Measurements from ENCODE around the gene SLC22A3. TPM values are rescaled to one million over a fixed set of nuclear protein-coding genes. Genes with fewer than 3 reads are reported as not detected.

SLC22A3 gene
- total and polyA plus RNA-seq, 11 donors = 0.45 to 3.0 (median 0.75) TPM

DNA sequence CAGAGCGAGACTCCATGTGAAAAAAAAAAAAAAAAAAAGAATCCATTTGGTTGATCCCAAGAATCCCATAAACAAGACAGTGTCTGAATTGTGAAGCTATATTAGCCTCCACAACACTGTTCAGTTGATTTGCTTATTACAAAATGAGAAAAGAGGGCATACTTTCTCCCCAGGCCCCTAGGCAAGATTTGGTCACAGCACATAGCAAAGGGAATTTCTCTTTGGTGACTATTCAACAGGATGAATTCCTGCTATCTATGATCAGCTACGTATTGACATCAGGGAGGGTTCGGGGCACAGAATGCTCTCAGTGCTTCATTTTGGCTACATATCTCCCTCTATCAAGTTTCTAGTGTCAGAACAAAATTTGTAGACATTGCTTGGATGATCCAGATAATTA, 20.2 kb upstream of the SLC22A3 start:
- H3K4me1 ChIP-seq = no peaks in the 10 kb centered on the region
- H3K9me3 ChIP-seq = no peaks in the 10 kb centered on the region
- H3K36me3 ChIP-seq = no peaks in the 10 kb centered on the region
- intact Hi-C loops (cut with DNase I) = no loop called here
- no peak overlapping the region for H3K27ac ChIP-seq
- H3K27me3 ChIP-seq = peaks cover 0 to 5% (median 0%) of the 10 kb centered on the region in 9 donors
- 85 to 95% (median 91%) methylated on average over 3 of the region's 3 CpGs for WGBS, 4 donors
- H3K4me3 ChIP-seq = no peak overlapping the region
- ATAC-seq (no peak), DNase-seq (no peak)
- TF ChIP-seq POLR2A (IDR thresholded peaks at IDR 0.05) = no peak
- TF ChIP-seq, protein P1, sequence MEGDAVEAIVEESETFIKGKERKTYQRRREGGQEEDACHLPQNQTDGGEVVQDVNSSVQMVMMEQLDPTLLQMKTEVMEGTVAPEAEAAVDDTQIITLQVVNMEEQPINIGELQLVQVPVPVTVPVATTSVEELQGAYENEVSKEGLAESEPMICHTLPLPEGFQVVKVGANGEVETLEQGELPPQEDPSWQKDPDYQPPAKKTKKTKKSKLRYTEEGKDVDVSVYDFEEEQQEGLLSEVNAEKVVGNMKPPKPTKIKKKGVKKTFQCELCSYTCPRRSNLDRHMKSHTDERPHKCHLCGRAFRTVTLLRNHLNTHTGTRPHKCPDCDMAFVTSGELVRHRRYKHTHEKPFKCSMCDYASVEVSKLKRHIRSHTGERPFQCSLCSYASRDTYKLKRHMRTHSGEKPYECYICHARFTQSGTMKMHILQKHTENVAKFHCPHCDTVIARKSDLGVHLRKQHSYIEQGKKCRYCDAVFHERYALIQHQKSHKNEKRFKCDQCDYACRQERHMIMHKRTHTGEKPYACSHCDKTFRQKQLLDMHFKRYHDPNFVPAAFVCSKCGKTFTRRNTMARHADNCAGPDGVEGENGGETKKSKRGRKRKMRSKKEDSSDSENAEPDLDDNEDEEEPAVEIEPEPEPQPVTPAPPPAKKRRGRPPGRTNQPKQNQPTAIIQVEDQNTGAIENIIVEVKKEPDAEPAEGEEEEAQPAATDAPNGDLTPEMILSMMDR (IDR thresholded peaks at IDR 0.05) = no peak

DNA sequence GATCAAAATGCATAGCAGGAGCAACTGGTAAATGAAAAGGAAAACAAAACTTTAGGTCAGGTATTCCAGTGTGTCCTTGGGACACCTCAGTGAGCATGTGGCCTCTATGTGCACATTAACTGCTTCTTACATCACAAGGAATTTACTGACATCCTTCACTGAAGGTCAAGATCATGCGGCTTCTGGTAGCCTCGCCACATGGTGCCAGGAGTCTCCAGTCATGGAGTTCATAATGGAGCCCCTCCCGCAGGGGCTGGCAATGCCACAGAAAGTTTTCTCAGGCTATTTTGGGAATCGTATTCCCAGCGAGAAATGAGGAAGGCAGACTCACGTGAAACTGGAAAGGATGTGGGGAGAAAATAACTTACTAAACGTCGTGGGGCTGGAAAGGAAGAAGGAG, 19.7 kb upstream of the SLC22A3 start:
- no peak for DNase-seq
- intact Hi-C loops (cut with DNase I) = no loop called here
- H3K36me3 ChIP-seq = no peaks in the 10 kb centered on the region
- no peak overlapping the region for H3K27ac ChIP-seq
- no peaks in the 10 kb centered on the region for H3K9me3 ChIP-seq
- peaks cover 0 to 5% (median 0%) of the 10 kb centered on the region in 9 donors for H3K27me3 ChIP-seq
- TF ChIP-seq, protein P1 (IDR thresholded peaks at IDR 0.05) = no peak
- TF ChIP-seq POLR2A (IDR thresholded peaks at IDR 0.05) = no peak
- 42 to 53% (median 46%) methylated on average over 8 of the region's 8 CpGs for WGBS, 4 donors
- H3K4me3 ChIP-seq = no peak overlapping the region
- ATAC-seq = no peak
- H3K4me1 ChIP-seq = no peaks in the 10 kb centered on the region

DNA sequence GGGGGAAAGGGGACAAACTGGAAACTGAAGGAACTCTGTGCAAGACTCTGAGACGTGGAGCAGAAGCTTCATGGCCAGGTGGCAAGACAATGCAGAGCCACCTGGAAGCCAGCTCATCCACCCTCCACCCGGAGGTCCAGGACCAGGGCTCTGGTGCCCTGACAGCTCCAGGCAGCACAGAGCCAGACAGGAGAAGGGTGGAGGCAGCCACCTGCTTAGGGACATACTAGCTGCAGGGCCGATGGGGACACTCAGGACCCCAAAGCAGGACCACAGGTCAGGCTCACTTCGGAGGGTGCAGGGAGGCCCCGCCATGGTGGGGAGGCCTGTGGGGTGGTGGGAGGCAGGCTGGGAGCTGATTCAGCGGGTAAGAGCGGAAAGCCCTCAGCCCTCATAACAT, 19.0 kb upstream of the SLC22A3 start:
- TF ChIP-seq POLR2A (IDR thresholded peaks at IDR 0.05) = no peak
- TF ChIP-seq, protein P1 (IDR thresholded peaks at IDR 0.05) = no peak
- H3K36me3 ChIP-seq = no peaks in the 10 kb centered on the region
- peaks cover 0 to 6% (median 0%) of the 10 kb centered on the region in 9 donors for H3K27me3 ChIP-seq
- H3K4me1 ChIP-seq = no peaks in the 10 kb centered on the region
- DNase-seq (no peak), ATAC-seq (no peak)
- WGBS, 4 donors = 68 to 83% (median 72%) methylated on average over 4 to 7 of the region's 7 CpGs
- H3K4me3 ChIP-seq = no peak overlapping the region
- H3K27ac ChIP-seq = peak overlapping the region in 1 of 12 donors; percentile 9
- intact Hi-C loops (cut with DNase I) = no loop called here
- no peaks in the 10 kb centered on the region for H3K9me3 ChIP-seq

DNA sequence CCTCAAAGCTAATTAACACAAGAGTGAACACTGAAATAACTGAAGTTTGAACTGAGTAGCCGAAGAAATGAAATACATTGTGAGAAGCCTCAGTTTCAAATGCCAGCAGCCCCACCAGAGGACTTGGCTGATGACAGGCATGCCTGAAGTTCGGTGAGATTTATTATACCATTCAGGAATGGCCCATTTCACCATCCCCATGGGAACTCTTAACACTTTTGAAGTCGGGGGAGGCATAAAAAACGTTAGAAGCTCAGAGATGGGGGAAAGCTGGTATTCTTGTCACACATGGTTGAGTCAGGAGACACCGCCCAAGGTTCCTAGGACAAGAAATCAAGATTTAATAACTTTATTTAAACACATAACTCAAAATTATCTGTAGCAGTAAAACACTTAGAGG, 17.6 kb upstream of the SLC22A3 start:
- H3K4me3 ChIP-seq = no peak overlapping the region
- 62 to 68% (median 66%) methylated on average over 5 of the region's 5 CpGs for WGBS, 4 donors
- H3K27me3 ChIP-seq = peaks cover 0 to 8% (median 0%) of the 10 kb centered on the region in 9 donors
- H3K36me3 ChIP-seq = no peaks in the 10 kb centered on the region
- H3K27ac ChIP-seq = no peak overlapping the region
- ATAC-seq = no peak
- intact Hi-C loops (cut with DNase I) = no loop called here
- DNase-seq = no peak
- no peak for TF ChIP-seq POLR2A (IDR thresholded peaks at IDR 0.05)
- TF ChIP-seq, protein P1 (IDR thresholded peaks at IDR 0.05) = no peak
- H3K4me1 ChIP-seq = no peaks in the 10 kb centered on the region
- H3K9me3 ChIP-seq = no peaks in the 10 kb centered on the region
